Activated naive CD4-positive, alpha-beta T cell treated with anti-CD3 and anti-CD28 coated beads, Interleukin-2, amount 10 ng/mL, durations not matched to agents 7 days and 5 days (primary cell): ENCODE results near the gene C1QL2.

Experiments used
- CTCF ChIA-PET: fragments of 350-600 bp; sonication (Branson Sonifier 250); formaldehyde crosslinking; loops from one replicate; lab custom pipeline; 2021; ENCODE audit warnings: antibody characterized with exemption; lab: Charles Lee
- DNase-seq: peaks from one replicate; pipeline ENCODE4 v3.0.0-alpha.2; 2020
- H3K27ac Mint-ChIP-seq: one replicate; pipeline ENCODE4 v1.8.0; 2021; ENCODE audit warnings: mild to moderate bottlenecking, moderate library complexity, mixed read lengths
- H3K27me3 Mint-ChIP-seq: one replicate; pipeline ENCODE4 v1.8.0; 2021; ENCODE audit warnings: mild to moderate bottlenecking, mixed read lengths
- H3K36me3 Mint-ChIP-seq: one replicate; pipeline ENCODE4 v1.8.0; 2021; ENCODE audit warnings: mixed read lengths
- H3K4me1 Mint-ChIP-seq: one replicate; pipeline ENCODE4 v1.8.0; 2021; ENCODE audit warnings: mixed read lengths
- H3K4me3 Mint-ChIP-seq: one replicate; pipeline ENCODE4 v1.8.0; 2021; ENCODE audit warnings: mild to moderate bottlenecking, moderate library complexity, mixed read lengths
- H3K9me3 Mint-ChIP-seq: one replicate; pipeline ENCODE4 v1.8.0; 2021; ENCODE audit warnings: mixed read lengths

The C1QL2 gene

GRCh38 chr2:119173556-119174060 lies 15.1 kb upstream of the C1QL2 start:
- Mint-ChIP-seq H3K36me3 (no peaks in the 10 kb centered on the region), H3K9me3 (no peaks in the 10 kb centered on the region), H3K4me1 (no peaks in the 10 kb centered on the region), H3K27me3 (peaks cover 6% of the 10 kb centered on the region), H3K27ac (no peak overlapping the region), H3K4me3 (no peak overlapping the region)
- DNase-seq, result no peak
- CTCF ChIA-PET, result interaction anchor here (1.2 to 4.9 kb wide), 2 partner anchors 53 to 291 kb away, joined by 3 to 49 read pairs; no protein-coding TSS in a partner anchor

DNA sequence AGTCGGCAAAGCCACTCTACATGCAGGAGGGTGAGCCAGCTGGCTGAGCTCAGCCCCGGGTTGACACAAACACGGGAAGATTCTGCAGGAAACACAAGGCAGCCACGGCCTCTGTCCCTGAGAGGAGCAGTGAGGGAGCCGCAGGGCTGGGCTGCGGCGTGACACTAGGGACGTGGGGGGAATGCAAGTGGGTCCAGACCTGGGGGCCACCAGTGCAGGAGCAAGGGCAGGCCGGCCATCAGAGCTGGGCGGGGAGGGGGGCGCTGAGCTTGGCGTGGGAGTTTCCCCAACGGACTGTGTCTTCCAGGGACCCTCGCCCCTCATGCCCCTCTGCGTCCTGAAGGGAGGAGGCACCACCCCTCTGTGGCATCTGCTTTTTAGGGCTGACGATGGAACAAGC lies 12.0 kb upstream of the C1QL2 start:
- DNase-seq, result no peak
- CTCF ChIA-PET, result no interaction called here
- Mint-ChIP-seq H3K36me3 (no peaks in the 10 kb centered on the region), H3K9me3 (no peaks in the 10 kb centered on the region), H3K27me3 (peaks cover 12% of the 10 kb centered on the region), H3K27ac (no peak overlapping the region), H3K4me3 (no peak overlapping the region), H3K4me1 (no peaks in the 10 kb centered on the region)

DNA sequence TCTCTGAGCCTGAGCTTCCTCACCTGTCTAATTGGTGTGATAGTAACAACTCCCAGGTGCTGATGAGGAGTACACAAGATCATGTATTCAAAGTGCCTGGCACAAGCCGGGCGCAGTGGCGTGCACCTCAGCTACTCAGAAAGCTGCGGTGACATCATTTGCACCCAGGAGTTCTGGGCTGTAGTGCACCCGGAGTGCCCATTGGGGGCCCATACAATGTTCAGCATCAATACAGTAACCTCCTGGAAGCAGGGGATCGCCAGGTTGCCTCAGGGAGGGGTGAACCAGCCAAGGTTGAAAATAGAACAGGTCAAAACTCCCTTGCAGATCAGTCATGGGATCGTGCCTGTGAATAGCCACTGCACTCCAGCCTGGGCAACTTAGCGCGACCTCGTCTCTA lies 11.2 kb upstream of the C1QL2 start:
- H3K27me3 Mint-ChIP-seq, result peaks cover 10% of the 10 kb centered on the region
- no peak overlapping the region for H3K27ac Mint-ChIP-seq

GRCh38 chr2:119160361-119160990 lies 1.9 kb upstream of the C1QL2 start:
- CTCF ChIA-PET, result no interaction called here
- no peaks in the 10 kb centered on the region for H3K36me3 Mint-ChIP-seq
- H3K9me3 Mint-ChIP-seq, result no peaks in the 10 kb centered on the region
- peaks cover 57% of the 10 kb centered on the region for H3K27me3 Mint-ChIP-seq
- no peak overlapping the region for H3K27ac Mint-ChIP-seq
- H3K4me1 Mint-ChIP-seq, result no peaks in the 10 kb centered on the region
- no peak overlapping the region for H3K4me3 Mint-ChIP-seq
- no peak for DNase-seq

More for the DNA sequence above, 11.2 kb upstream of the C1QL2 start:
- no peaks in the 10 kb centered on the region for H3K4me1 Mint-ChIP-seq
- no peaks in the 10 kb centered on the region for H3K36me3 Mint-ChIP-seq
- CTCF ChIA-PET, result no interaction called here
- H3K4me3 Mint-ChIP-seq, result no peak overlapping the region
- no peaks in the 10 kb centered on the region for H3K9me3 Mint-ChIP-seq
- no peak for DNase-seq

DNA sequence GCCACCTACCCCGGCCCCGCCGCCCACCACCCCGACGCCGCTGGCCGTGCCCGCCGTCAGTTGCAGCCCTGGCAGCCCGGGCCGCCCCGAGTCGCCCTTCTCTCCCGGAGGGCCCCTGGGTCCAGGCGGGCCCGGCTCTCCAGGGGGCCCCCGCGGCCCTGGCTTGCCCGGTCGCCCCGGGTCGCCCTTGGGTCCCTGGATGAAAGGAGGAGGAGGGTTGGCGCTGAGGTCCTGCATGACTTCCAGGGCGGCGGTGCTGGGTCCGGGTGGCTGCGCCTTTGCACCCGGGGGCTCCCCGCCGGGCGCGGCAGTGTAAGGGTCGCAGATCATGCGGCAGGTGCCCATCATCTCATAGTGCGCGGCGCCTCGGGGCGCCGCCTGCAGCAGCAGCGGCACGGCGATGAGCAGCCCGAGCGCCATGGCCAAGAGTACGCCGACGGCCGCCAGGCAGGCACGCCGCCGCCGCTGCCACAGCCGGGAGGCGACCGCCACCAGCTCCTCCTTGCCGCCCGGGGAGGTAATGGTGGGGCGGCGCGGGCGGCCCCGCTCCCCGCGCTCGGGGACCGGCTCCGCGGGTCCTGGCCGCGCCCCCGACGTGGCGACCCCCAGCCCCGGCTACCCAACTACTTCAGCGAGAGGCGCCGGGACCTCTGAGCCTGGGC lies 570 bp downstream of the C1QL2 start:
- H3K27ac Mint-ChIP-seq, result no peak overlapping the region
- H3K27me3 Mint-ChIP-seq, result peaks cover 79% of the 10 kb centered on the region
- no peaks in the 10 kb centered on the region for H3K4me1 Mint-ChIP-seq
- no peak for DNase-seq
- H3K9me3 Mint-ChIP-seq, result no peaks in the 10 kb centered on the region
- CTCF ChIA-PET, result no interaction called here
- no peak overlapping the region for H3K4me3 Mint-ChIP-seq
- H3K36me3 Mint-ChIP-seq, result no peaks in the 10 kb centered on the region

DNA sequence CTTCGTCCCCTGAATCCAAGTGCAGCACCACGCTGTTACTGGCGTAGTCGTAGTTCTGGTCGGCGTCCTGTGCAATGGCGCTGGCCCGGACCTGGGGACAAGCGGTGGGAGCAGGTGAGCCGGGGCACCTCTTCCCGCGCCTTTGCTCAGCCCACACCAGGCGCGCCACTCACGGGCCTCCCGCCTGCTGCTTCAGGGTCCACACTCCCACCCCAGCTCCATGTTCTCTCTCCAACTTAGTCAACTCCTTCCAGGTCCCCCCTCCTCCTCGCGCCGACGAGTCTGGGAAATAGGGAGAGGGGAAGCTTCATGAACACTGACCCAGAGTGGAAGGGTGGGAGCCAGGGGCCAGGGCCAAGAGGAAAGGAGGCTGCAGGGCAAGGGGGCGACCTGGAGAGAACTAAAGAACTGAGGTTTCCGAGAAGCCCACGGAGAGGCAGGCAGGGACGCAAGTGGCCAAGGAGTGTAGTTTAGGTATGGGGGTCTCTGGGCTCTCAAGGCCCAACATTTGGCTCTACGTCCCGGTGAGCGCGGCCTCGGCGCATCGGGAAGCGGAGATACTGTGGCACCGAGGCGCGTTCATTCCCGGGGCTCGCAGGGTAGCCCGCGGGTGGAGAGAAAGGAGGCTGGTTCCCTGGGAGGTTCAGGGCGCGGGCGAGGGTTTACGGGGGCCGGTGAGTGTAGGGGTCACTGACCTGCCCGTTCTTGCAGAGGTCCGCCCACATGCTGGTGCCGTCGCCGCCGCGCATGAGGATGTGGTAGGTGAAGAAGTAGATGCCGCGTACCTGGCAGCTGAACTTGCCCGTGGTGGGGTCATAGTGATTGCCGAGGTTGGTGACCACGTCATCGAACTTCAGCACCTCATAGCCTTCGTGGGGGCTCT lies 1.4 kb downstream of the C1QL2 start:
- CTCF ChIA-PET, result no interaction called here
- peaks cover 82% of the 10 kb centered on the region for H3K27me3 Mint-ChIP-seq
- no peaks in the 10 kb centered on the region for H3K9me3 Mint-ChIP-seq
- H3K36me3 Mint-ChIP-seq, result no peaks in the 10 kb centered on the region
- H3K27ac Mint-ChIP-seq, result peak overlapping the region; percentile 34
- H3K4me3 Mint-ChIP-seq, result no peak overlapping the region
- H3K4me1 Mint-ChIP-seq, result no peaks in the 10 kb centered on the region
- DNase-seq, result no peak

DNA sequence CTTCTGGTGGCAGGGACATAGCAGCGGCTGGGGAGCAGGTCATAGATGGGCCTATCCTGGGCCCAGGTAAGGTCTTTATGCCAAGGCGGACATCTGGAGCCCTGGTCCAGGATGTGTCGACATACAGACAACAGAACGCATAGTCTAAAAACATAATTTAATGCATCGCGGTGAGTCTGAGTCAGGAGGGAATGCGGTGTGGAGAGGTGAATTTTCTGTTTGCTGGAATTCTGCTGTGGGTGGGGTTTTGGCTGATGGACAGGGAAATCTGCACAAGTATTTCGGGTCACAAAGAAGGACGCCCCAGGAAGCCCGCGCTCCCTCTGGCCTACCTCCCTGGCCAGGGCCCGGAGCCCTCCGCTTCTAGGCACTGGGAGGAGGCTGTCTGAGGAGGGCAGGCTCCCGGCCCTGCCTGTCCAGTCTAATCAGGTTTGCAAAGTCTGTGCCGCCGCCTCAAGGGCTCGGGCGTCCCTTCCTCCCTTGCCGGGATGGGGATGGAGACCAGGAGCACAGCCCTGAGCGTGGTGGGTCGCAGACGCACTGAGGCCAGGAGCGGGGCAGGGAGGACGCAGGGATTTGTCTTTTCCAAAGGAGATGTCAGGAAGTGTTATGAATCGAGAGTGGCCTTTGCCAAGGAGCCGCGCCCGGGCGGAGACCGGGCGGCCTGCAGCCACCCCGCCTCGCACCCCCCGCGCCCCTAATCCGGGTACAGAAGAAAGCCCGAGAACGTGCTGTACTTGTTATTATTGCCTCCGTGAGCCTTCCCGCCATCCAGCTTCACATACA lies 2.3 kb downstream of the C1QL2 start:
- CTCF ChIA-PET, result no interaction called here
- DNase-seq, result no peak
- Mint-ChIP-seq H3K27ac (no peak overlapping the region), H3K36me3 (no peaks in the 10 kb centered on the region), H3K4me1 (no peaks in the 10 kb centered on the region), H3K9me3 (no peaks in the 10 kb centered on the region), H3K27me3 (peaks cover 85% of the 10 kb centered on the region), H3K4me3 (no peak overlapping the region)

- no peak overlapping the region for H3K27ac Mint-ChIP-seq
- no peaks in the 10 kb centered on the region for H3K4me1 Mint-ChIP-seq
- CTCF ChIA-PET, result no interaction called here
- no peaks in the 10 kb centered on the region for H3K9me3 Mint-ChIP-seq
- peaks cover 80% of the 10 kb centered on the region for H3K27me3 Mint-ChIP-seq
- H3K36me3 Mint-ChIP-seq, result no peaks in the 10 kb centered on the region
- no peak overlapping the region for H3K4me3 Mint-ChIP-seq
- DNase-seq, result no peak
Measured at GRCh38 chr2:119155633-119156032, 2.9 kb downstream of the C1QL2 start.

GRCh38 chr2:119154076-119154475 lies 4.5 kb downstream of the C1QL2 start:
- no peak for DNase-seq
- Mint-ChIP-seq H3K27ac (no peak overlapping the region), H3K4me1 (no peaks in the 10 kb centered on the region), H3K4me3 (no peak overlapping the region), H3K36me3 (no peaks in the 10 kb centered on the region), H3K9me3 (no peaks in the 10 kb centered on the region), H3K27me3 (peaks cover 71% of the 10 kb centered on the region)
- CTCF ChIA-PET, result no interaction called here

DNA sequence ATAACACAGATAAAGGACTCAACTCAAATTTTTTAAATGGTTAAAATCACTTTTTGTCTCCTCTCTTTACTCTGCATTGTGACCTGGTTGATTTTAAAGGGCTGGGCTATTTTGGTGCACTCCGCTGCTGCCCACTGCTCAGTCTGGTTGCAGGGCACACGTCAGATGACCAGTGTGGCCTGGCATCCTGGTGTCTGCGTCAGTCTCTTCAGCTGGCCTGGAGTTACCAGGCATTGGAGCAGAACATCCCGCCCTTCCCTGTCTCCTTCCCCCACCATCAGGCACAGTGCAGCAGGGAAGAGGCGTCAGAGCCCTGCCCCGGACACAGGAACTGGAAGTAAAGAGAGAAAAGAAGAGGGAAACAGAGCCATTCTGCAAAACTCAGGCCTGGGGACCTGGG lies 8.9 kb downstream of the C1QL2 start:
- Mint-ChIP-seq H3K4me1 (no peaks in the 10 kb centered on the region), H3K9me3 (no peaks in the 10 kb centered on the region), H3K36me3 (no peaks in the 10 kb centered on the region), H3K27me3 (peaks cover 29% of the 10 kb centered on the region), H3K27ac (no peak overlapping the region), H3K4me3 (no peak overlapping the region)
- DNase-seq, result no peak
- CTCF ChIA-PET, result no interaction called here

GRCh38 chr2:119147776-119148715 lies 10.5 kb downstream of the C1QL2 start:
- CTCF ChIA-PET, result no interaction called here
- Mint-ChIP-seq H3K27me3 (peaks cover 16% of the 10 kb centered on the region), H3K9me3 (no peaks in the 10 kb centered on the region), H3K4me1 (no peaks in the 10 kb centered on the region), H3K27ac (no peak overlapping the region), H3K4me3 (no peak overlapping the region), H3K36me3 (no peaks in the 10 kb centered on the region)
- no peak for DNase-seq

- Mint-ChIP-seq H3K36me3 (no peaks in the 10 kb centered on the region), H3K27me3 (peaks cover 3% of the 10 kb centered on the region), H3K4me1 (no peaks in the 10 kb centered on the region), H3K4me3 (no peak overlapping the region), H3K9me3 (no peaks in the 10 kb centered on the region), H3K27ac (no peak overlapping the region)
- DNase-seq, result no peak
- CTCF ChIA-PET, result no interaction called here
Measured at GRCh38 chr2:119144806-119145205, 13.7 kb downstream of the C1QL2 start.

DNA sequence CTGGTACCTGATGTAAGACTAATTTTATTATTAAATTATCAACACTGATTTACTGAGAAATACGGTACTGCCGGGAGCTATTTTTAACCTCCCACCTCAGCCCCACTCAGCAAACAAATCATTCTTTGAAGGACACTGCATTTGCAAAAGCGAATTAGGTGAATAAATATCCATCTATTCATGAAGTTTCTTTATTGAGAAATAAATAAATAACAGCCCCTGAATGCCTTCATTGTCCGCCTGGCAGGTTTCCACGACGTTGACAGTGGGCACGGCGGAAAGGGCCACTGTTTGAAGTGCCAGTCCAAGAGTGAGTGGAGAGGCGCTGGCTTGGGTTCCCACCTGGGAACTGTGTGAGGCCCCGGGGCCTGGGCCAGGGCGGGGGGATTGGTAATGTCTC lies 15.7 kb downstream of the C1QL2 start:
- Mint-ChIP-seq H3K4me1 (no peaks in the 10 kb centered on the region), H3K4me3 (no peak overlapping the region), H3K27me3 (no peaks in the 10 kb centered on the region), H3K9me3 (no peaks in the 10 kb centered on the region), H3K36me3 (no peaks in the 10 kb centered on the region), H3K27ac (no peak overlapping the region)
- CTCF ChIA-PET, result no interaction called here
- no peak for DNase-seq
